ENCODE results near the gene CDH4. TPM values are rescaled to one million over a fixed set of nuclear protein-coding genes. Genes with fewer than 3 reads are reported as not detected.

Gene CDH4
- total and polyA plus RNA-seq, 2 donors from 2014 or later = 1.1 TPM; not detected in 1

DNA sequence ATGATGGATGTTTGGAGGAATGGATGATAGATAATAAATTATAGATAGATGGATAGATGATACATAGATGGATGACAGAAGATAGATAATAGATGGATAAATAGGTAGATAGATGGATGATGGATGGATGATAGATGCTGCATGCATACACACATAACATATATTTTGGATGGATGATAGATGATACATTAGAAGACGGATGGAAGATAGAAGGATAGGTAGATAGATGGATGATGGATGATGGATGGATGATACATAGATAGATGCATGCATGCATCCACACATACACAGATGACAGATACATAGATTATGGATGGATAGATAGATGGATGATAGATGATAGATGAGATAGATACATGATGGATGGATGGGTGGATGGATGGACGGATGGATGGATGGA lies 425.9 kb downstream of the CDH4 start:
- Histone ChIP-seq H3K9me3 (ENCODE audit: control insufficient read depth in 2 of 3, insufficient read depth in 1 of 3, low read length in 3 of 3) (no peaks in the 10 kb centered on the region), H3K4me3 (ENCODE audit: low read length in 3 of 3) (no peak overlapping the region), H3K27ac (ENCODE audit: low read depth in 2 of 2, low read length in 2 of 2) (no peak overlapping the region), H3K36me3 (ENCODE audit: control insufficient read depth in 2 of 3, insufficient read depth in 3 of 3, low read length in 3 of 3) (no peaks in the 10 kb centered on the region), H3K27me3 (ENCODE audit: control insufficient read depth, insufficient read depth, low read length) (no peaks in the 10 kb centered on the region), H3K9ac (ENCODE audit: low read length in 3 of 3) (no peak overlapping the region), H3K4me1 (ENCODE audit: control insufficient read depth in 2 of 3, insufficient read depth in 2 of 3, low read depth in 1 of 3, low read length in 3 of 3) (no peaks in the 10 kb centered on the region)
- no peak for FAIRE-seq
- intact Hi-C loops (cut with DNase I) = no loop called here
- DNase-seq = no peak
- no peak for TF ChIP-seq CTCF (IDR thresholded peaks at IDR 0.05; ENCODE audit: borderline replicate concordance, extremely low read depth, insufficient read depth)

DNA sequence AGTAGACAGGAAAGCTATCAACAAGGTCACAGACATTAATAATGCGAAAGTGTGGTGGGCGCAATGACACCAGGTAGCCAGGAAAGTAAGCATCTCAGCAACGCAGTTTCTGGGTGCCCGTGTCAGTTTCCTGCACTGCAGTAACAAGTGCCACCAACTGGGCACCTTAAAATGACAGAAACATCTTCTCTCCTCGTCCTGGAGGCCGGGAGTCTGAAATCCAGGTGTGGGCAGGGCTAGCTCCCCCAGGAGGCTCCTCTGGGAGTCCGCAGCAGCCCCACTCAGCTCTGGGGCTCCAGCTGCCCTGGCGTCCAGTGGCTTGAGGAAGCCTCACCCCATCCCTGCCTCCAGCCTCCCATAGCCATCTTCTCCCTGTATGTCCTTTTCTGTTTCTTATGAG lies 426.4 kb downstream of the CDH4 start:
- no peaks in the 10 kb centered on the region for H3K9me3 ChIP-seq (ENCODE audit: control insufficient read depth in 2 of 3, insufficient read depth in 1 of 3, low read length in 3 of 3)
- no peak for TF ChIP-seq CTCF (IDR thresholded peaks at IDR 0.05; ENCODE audit: borderline replicate concordance, extremely low read depth, insufficient read depth)
- DNase-seq = peak in 1 of 5 donors; percentile 41

DNA sequence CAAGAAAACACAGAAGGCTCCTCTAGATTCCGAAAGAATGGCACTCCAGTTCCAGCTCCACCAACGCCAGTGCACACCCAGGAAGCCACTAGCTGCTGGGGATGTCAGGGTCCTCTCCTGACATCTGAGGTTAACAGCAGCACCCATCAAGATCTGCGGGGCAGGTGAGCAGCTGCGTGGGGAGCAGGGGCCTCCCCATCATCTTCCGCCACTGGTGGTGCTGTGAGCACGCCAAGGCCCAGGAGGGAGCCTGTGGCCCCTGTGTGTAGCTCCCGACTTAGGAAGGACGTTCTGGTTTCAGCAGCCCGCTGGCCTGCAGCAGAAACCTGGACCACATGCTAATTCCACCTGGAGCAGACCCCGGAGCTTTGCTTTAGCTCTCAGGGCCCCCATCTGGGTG lies 427.4 kb downstream of the CDH4 start:
- H3K27me3 ChIP-seq (ENCODE audit: control insufficient read depth, insufficient read depth, low read length) = no peaks in the 10 kb centered on the region

More for the DNA sequence above, 426.4 kb downstream of the CDH4 start:
- intact Hi-C loops (cut with DNase I) = no loop called here
- no peaks in the 10 kb centered on the region for H3K36me3 ChIP-seq (ENCODE audit: control insufficient read depth in 2 of 3, insufficient read depth in 3 of 3, low read length in 3 of 3)
- H3K27ac ChIP-seq (ENCODE audit: low read depth in 2 of 2, low read length in 2 of 2) = no peak overlapping the region
- H3K9ac ChIP-seq (ENCODE audit: low read length in 3 of 3) = no peak overlapping the region
- no peak for FAIRE-seq
- H3K4me1 ChIP-seq (ENCODE audit: control insufficient read depth in 2 of 3, insufficient read depth in 2 of 3, low read depth in 1 of 3, low read length in 3 of 3) = no peaks in the 10 kb centered on the region
- H3K4me3 ChIP-seq (ENCODE audit: low read length in 3 of 3) = no peak overlapping the region
- H3K27me3 ChIP-seq (ENCODE audit: control insufficient read depth, insufficient read depth, low read length) = no peaks in the 10 kb centered on the region

More for the DNA sequence above, 427.4 kb downstream of the CDH4 start:
- H3K4me3 ChIP-seq (ENCODE audit: low read length in 3 of 3) = no peak overlapping the region
- DNase-seq (peak in 1 of 5 donors; percentile 49), FAIRE-seq (no peak)
- H3K36me3 ChIP-seq (ENCODE audit: control insufficient read depth in 2 of 3, insufficient read depth in 3 of 3, low read length in 3 of 3) = no peaks in the 10 kb centered on the region
- no peak overlapping the region for H3K27ac ChIP-seq (ENCODE audit: low read depth in 2 of 2, low read length in 2 of 2)
- no peaks in the 10 kb centered on the region for H3K9me3 ChIP-seq (ENCODE audit: control insufficient read depth in 2 of 3, insufficient read depth in 1 of 3, low read length in 3 of 3)
- H3K9ac ChIP-seq (ENCODE audit: low read length in 3 of 3) = no peak overlapping the region
- H3K4me1 ChIP-seq (ENCODE audit: control insufficient read depth in 2 of 3, insufficient read depth in 2 of 3, low read depth in 1 of 3, low read length in 3 of 3) = no peaks in the 10 kb centered on the region
- no peak for TF ChIP-seq CTCF (IDR thresholded peaks at IDR 0.05; ENCODE audit: borderline replicate concordance, extremely low read depth, insufficient read depth)
- intact Hi-C loops (cut with DNase I) = no loop called here

Measured in kidney (tissue), 14 donors.